Diencephalon (tissue), 1 donor: ENCODE data around the gene GABRB2. TPM values are rescaled to one million over a fixed set of nuclear protein-coding genes. Genes with fewer than 3 reads are reported as not detected.

ENCODE experiments used
- total RNA-seq: library from RNA; depleted of rRNA; stranded (reverse); fragments of >200 nt; gene quantifications from one replicate; pipeline ENCODE4 v1.2.3, GENCODE V29; 2014

Gene GABRB2
- total RNA-seq, result 117 TPM

DNA sequence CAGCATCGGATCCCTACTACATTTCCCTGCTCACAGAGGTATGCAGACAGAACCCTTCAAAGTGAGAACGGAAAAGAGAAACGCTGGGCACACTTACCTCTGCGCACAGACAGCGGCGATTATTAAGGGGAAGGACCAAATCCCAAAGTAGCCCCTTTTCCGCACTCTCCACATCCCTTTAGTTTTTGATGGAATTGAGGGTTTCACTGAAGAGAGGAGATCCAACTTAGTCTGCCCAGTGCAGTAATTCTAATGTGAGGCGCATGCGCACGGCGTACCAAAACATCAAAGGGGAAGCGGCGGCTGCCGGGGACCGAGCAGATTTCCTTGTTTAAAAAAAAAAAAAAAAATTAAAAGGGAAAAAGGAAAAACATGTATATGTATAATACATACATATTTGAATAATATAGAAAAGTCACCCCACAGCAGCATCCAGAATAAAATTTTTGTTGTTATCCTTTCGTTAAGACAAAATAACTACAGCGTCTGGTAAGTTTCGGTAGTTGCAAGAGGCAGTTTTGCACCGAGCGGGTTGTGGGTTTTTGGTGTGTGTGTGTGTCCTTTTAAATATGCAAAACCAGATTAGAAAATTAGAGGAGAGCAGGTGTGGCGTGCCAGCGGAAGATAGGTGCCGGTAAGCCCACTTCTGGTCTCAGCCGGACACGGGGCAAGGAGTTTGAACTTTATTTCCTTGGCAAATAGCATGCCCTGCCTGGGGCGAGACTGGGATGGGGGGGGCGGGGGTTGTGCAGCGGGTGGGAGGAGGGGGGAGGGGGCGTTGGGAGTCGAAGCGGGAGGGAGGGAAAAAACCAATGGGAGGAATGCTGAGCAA, at the start of gene GABRB2:
GABRB2 (minus strand) TSS at position 256 of the 832 bp plus-strand sequence; CDS start at position 174, 82 bp downstream.

Other genes with a start within 250 kb of the GABRB2 start
- 0.23 TPM for gene GABRA6, start 139.0 kb upstream of the GABRB2 start, total RNA-seq